GM12891 (cell line): ENCODE data around the gene ADAT3.

Experiments
- POLR2A ChIP-seq: IDR thresholded peaks from 2 replicates; pipeline ENCODE4 v1.6.1; 2011; ENCODE audit warnings: low read depth, low read length, control low read depth
- POLR2AphosphoS5 ChIP-seq: IDR thresholded peaks from 2 replicates; pipeline ENCODE4 v1.6.1; 2011; ENCODE audit warnings: low read depth, low read length, control low read depth
- TAF1 ChIP-seq: IDR thresholded peaks from 2 replicates; pipeline ENCODE4 v1.6.1; 2011; ENCODE audit warnings: low read depth, low read length, control low read depth

- no peak for TF ChIP-seq TAF1
- no peak for TF ChIP-seq POLR2A
- no peak for TF ChIP-seq POLR2AphosphoS5
Observed at GRCh38 chr19:1944088-1944915, 39.1 kb downstream of the ADAT3 start.
